NCI-H1694 (cell line): ENCODE results near the gene OR10P1.

Source experiments
- DNase-seq: peaks from one replicate; lab custom pipeline; 2025; lab: John Stamatoyannopoulos, UW

The OR10P1 gene

GRCh38 chr12:55652352-55652751, 15.7 kb downstream of the OR10P1 start:
- DNase-seq: no peak

GRCh38 chr12:55653031-55653430, 16.3 kb downstream of the OR10P1 start:
- DNase-seq: no peak

- no peak for DNase-seq
Measured at GRCh38 chr12:55654511-55655214, 18.0 kb downstream of the OR10P1 start.

DNA sequence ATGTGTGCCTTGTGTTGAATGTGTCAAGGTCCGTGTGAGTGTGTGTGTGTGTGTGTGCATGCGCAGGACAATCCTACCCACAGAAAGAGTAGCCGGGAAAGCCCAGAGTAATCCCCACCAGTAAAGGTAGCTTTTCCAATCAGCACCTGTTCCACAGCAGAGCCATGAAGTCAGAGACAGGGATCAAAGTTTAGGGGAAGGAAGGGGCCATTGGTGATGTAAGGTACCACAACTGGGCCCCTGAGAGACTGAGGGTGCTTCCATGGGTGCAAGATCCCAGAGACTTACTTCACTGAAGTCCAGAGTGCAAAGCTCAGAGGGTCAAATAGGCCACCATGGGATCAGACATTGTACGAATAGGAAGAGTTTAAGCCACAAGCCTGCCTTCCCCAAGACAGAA, 20.5 kb downstream of the OR10P1 start:
- no peak for DNase-seq

GRCh38 chr12:55658212-55658611, 21.5 kb downstream of the OR10P1 start:
- no peak for DNase-seq

DNA sequence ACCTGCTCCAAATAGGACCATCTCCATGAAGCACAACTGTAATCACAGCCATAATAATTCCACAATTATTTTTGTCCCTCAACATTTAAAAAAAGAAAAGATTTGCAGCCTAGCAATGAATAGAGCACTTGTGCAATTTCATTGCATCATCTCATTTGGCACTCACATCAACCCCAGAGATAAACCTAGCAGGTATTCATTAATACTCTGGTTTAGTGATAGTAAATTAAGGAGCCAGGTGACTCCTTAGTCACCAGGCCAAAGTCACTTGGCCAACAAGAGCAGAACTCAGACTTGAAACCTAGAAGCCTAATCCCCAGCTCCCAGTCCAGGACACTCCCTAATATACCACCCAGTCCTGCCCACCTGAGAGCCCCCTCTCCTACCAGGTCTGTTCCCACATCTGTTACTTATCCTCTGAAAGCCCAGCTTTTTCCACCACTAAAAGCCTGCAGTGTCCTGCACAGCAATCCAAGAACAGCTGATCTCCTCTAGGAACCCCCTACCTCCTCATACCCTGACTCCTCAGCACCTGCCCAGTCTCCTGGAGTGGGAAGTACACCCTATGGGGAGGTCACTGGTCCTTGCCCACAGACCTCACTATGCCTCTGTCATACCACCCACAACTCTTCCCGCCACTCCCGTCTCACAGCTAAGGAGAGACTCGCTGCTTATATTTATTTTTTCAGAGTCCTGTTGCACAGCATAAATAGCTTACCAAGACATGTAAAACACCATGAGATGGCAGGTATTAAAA, 22.1 kb downstream of the OR10P1 start:
- DNase-seq: no peak

DNA sequence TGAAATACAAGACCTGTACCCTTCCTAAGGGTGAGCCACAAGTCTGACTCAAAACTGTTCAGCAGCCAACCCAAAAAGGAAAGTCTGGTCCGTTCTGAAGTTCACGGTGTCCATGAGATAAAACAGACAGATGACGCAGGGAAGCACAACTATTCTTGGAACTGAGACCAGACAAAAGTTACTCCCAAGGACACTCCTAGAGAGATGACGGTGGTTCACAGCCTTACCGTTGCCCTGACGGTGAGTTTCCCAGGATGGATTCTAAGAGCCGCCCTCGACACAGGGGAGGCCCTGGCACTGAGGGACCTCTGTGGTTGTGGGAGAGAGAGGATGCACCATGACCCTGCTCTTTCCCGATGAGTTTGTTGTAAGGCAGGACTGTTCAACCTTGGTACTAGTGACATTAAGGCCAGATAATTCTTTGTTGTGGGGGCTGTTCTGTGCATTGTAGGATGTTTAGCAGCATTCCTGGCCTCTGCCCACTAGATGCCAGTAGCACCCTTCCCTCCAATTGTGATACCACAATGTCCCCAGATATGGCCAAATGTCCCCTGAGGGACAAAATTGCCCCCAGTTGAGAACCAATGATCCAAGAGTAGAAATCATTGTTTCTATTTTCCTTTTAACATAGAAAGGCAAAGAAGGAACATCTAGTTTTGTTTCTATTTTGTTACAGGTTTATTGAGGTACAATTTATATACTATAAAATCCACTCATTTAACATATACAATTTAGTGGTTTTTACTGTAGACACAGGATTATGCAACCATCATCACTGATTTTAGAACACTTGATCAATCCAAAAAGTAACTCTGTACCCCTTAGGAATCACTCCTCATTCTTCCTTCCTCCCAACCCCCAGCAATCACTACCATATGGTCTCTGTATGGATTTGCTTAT, 23.0 kb downstream of the OR10P1 start:
- DNase-seq: peak; percentile 26

DNA sequence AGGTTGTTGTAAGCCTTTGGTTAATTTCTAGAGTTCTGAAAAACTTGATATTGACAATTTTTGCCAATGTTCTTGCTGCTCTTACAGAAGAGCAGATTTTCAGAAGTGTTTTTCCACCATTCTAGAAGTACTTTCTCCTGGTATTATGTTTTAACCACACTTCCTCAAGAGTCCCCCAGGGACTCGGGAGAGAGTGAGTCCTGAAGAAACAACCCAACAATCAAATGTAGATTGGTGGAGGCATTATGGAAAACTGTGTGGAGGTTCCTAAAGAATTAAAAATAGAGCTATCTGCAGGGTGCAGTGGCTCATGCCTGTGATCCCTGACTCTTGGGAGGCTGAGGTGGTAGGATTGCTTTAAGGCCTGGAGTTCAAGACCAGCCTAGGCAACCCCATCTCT, 26.7 kb downstream of the OR10P1 start:
- DNase-seq: no peak

DNA sequence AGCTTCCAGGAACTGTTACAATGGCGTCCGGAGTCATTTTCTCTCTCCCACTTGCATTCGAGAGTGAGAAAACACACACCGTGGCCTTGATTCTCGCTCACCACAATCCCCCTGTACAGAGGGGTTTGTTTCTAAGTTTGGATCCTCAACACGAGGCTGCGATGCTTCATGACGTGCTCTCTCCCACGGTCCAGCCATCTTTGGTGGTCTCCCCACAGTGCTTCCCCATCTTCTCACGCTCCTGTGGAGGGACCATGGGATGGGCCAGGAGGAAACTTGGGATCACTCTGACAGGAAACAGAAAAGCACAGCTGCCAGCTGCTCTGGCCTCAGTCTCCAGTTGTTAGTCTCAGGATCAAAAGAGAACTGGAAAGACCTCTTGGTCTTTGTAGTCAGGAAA, 28.1 kb downstream of the OR10P1 start:
- DNase-seq: no peak

DNA sequence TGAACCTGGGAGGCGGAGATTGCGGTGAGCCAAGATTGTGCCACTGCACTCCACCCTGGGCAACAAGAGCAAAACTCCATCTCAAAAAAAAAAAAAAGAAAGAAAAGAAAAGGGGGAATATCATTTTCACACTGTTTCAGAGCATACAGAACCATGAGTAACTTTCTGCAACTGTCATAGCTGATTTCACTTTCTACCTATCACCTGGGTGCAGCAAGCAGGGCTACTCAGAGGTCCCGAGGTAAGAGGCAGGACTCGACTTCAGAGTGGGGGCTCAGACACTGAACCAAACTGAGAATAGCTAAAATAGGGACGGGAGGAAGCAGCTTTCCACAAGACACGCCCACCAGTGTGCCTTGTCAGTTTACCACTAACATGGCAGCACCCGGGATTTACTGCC, 29.8 kb downstream of the OR10P1 start:
- DNase-seq: no peak

DNA sequence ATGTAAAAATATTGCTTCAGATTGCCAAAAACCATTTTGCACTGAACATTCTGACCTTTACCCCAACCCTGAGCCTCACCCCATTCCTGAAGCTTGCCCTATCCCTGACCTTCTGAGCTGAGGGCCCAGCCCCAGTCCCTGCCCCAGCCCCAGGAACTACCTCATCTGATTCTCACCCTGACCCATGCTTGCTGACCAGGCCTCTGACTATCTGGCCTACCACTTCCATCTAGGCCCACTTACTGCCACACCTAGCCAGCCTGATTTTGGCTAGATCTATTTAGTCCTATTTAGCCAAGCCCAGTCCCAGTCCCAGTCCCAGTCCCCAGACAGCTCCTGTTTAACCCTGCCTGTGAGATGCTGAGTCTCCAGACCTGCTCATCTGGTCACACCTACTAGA, 33.6 kb downstream of the OR10P1 start:
- DNase-seq: no peak

DNA sequence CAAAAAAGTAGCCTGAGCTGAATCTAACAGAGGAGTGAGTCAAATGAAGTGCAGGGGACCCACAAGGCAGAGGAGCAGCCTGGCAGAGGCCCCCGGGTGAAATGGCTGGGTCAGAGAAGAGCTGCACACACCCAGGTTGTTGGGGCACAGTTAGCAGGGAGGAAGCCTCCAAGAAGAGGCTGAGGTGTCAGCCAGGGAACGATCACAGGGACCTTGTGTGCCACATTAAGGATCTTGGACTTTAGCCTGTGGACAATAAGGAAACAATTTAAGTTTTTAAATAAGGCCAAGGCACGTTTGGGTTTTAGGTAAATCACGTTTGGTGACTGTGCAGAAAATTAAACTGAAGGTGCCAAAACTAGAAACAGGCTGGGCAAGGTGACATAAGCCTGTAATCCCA, 35.1 kb downstream of the OR10P1 start:
- no peak for DNase-seq

- no peak for DNase-seq
Measured at GRCh38 chr12:55673638-55674037, 36.9 kb downstream of the OR10P1 start.

GRCh38 chr12:55675666-55676065, 39.0 kb downstream of the OR10P1 start:
- DNase-seq: no peak

GRCh38 chr12:55676707-55677106, 40.0 kb downstream of the OR10P1 start:
- DNase-seq: no peak

DNA sequence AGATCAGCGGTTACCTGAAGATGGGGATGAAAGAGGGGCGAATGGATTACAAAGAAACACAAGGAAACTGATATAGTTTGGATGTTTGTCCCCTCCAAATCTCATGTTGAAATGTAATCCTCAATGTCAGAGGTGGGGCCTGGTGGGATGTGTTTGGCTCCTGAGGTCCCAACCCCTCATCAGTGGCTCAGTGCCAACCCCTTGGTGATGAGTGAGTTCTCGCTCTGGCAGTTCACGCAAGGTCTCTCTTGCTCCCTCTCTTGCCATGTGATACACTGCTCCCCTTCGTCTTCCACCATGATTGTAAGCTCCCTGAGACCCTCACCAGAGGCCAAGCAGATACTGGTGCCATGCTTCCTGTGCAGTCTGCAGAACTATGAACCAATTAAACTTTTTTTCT, 43.0 kb downstream of the OR10P1 start:
- DNase-seq: no peak

GRCh38 chr12:55681142-55682077, 44.7 kb downstream of the OR10P1 start:
- peak; percentile 29 for DNase-seq

DNA sequence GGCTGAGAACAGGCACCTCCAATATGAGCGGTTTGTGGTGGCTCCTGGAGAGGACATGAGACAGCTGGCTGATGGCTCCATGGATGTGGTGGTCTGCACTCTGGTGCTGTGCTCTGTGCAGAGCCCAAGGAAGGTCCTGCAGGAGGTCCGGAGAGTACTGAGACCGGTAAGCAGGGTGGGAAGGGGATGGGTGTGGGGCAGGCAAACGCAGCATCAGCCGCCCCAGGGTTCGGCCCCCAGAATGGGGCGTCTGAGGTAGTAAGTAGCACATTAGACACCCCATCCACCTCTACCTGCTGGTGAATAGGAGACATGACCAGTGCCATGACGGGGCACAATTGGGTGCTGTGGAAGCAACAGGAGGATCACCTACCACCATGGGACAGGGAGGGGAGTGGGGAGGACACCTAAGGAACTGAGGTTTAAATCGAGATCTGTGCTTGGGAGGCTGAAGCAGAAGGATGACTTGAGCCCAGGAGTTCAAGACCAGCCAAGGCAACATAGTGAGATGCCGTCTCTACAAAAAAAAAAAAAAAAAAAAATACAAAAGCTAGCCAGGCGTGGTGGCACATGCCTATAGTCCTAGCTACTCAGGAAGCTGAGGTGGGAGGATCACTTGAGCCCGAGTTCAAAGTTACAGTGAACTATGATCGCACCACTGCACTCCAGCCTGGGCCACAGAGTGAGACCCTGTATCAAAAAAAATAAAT, 45.5 kb downstream of the OR10P1 start:
- DNase-seq: no peak

DNA sequence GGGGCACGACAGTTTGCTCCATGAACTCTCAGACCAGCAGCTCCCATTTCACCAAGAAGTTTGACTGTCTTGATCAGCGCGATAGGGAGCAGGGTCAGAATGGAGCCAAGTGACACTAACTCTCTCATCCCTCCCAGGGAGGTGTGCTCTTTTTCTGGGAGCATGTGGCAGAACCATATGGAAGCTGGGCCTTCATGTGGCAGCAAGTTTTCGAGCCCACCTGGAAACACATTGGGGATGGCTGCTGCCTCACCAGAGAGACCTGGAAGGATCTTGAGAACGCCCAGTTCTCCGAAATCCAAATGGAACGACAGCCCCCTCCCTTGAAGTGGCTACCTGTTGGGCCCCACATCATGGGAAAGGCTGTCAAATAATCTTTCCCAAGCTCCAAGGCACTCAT, 47.0 kb downstream of the OR10P1 start:
- DNase-seq: no peak

DNA sequence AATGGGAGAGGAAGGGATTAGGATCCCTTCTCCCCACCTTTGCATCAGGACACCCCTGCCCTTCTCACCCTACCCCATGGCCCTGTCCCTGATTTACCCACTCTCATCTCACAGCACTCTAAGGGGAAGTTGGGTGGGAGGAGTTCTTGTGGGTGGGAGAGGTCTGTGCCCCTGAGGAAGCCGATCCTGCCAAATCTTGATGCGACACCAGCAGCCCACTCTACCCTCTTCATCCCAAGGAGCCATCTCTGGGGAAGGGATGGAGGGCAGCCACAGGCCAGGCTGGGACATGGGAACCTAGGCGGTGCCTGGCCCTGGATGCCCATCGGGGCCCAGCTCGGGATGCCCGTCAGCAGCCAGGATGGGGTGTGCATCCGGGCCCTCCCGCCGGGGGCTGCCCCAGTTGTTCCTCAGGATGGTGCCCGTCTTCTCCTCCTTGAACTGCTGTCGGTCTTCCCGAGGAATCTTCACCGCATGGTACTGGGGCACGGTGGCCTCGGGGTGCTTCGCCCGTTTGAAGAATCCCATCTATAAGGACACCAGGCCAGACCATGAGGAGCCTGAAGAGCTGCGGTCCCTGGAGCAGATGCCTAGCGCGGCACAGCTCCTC, 48.2 kb downstream of the OR10P1 start:
- no peak for DNase-seq

DNA sequence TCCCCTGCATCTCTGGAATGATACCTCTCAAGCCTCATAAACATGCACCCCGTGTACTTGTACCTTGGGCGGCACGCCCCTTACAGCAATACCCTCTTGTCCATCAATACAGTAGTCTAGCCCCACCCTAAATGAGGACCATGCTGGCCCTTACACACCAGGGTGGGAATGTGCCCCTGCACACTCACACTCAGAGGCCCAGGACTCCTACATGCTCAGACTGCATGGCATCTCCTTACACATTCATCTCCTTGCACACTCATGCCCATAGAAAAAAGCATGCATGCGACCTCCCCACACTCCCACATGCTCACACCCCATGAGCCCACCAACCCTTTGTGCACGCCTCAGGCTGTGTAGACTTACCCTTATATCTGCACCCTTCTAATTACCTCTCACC, 49.0 kb downstream of the OR10P1 start:
- no peak for DNase-seq
